GM12873 (cell line): ENCODE data around the gene AP1G2.

ENCODE experiments used
- TF ChIP-seq, protein P1 (sequence below): IDR thresholded peaks from 2 replicates; pipeline ENCODE4 v1.5.1; 2012; ENCODE audit warnings: low read depth, mild to moderate bottlenecking, moderate library complexity, low read length, control low read depth; ENCODE audit not compliant: insufficient read depth; ENCODE audit errors: missing control alignments

The AP1G2 gene

DNA sequence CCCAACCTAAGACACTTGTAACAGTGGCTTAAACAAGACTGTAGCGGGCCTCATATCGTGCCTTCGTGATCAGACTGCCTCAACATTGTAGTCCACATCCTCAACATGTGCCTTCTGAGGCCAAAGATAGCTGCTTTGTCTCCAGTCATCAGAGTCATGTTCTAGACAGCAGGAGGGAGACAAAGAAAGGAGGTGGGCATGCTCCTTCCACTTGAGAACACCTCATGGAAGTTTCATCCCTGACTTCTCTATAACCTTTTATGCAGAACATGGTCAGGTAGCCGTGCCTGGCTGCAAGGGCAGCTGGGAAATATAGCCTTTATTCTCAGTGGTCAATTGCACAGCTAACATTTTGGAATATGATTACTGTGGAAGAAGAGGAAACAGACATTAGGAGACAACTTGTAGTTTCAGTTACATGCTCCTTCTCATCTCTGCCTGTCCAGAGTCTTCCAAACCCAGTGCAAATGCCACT, 43.3 kb upstream of the AP1G2 start:
- TF ChIP-seq, protein P1, sequence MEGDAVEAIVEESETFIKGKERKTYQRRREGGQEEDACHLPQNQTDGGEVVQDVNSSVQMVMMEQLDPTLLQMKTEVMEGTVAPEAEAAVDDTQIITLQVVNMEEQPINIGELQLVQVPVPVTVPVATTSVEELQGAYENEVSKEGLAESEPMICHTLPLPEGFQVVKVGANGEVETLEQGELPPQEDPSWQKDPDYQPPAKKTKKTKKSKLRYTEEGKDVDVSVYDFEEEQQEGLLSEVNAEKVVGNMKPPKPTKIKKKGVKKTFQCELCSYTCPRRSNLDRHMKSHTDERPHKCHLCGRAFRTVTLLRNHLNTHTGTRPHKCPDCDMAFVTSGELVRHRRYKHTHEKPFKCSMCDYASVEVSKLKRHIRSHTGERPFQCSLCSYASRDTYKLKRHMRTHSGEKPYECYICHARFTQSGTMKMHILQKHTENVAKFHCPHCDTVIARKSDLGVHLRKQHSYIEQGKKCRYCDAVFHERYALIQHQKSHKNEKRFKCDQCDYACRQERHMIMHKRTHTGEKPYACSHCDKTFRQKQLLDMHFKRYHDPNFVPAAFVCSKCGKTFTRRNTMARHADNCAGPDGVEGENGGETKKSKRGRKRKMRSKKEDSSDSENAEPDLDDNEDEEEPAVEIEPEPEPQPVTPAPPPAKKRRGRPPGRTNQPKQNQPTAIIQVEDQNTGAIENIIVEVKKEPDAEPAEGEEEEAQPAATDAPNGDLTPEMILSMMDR, result no peak

- TF ChIP-seq, protein P1, result no peak
Observed at GRCh38 chr14:23610090-23610814, 42.7 kb upstream of the AP1G2 start.

DNA sequence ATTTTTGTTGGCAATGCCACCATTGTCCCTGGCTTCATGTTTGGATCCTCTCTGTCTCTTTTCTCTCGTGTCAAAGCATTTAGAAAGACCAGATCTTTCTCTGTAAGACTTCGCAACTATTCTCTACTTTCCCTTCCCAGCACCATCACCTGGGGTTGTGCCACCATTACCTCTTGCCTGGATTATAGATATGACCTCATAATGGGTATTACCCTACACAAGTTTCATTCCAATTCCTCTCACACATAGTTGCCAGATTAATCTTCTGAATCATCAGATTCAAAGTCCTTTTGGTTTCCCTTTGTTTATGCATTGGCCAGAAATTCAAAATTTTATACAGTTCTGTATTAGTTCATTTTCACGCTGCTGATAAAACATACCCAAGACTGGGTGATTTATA, 41.4 kb upstream of the AP1G2 start:
- TF ChIP-seq, protein P1, result no peak

DNA sequence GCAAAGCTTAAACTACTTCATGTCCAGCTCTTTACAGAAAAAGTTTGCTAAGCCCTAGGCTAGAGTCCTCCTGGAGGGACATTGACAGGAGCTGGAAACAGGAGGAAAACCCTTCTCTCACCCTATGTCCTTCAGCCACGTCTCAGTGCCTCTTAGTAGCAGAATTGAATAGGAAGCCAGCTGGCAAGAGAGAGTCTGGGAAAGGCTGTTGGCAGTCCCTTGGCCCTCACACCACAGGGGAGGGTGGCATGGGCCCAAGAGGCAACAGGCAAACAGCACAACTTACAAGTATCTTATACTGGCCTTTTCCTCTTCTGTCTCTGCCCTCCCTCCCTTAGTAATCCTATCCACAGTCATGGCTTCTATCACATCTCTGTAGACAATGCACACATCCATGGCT, 40.9 kb upstream of the AP1G2 start:
- TF ChIP-seq, protein P1, result no peak

DNA sequence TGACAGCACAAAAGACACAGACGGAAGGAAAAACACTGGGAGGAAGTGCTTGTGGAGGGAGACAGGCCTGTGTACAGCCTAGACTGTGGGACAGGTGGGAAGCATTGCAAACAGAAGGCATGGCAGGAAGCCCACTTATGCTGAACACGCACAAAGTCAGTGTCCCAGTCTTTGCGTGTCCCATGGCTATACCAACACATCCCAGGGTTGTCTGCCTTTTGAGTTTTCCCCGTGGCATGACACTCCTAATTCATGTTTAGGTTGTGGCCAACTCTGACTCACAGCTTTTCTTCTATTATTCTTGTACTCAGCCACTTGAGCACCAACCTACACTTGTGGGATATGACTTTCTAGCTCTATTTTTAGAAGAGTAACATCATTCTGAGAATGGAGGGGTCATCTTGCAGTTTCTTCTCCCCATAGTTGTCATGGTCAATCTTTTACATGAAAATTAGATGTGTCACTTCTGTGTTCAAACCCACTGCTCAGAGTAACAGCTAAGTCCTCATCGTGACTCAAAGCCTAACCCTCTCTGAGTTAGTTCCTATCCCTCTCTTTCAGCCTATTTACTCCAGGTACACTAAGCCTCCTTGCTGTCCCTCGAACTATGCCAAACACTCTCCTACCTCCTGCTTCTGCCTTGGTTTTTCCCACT, 38.5 kb upstream of the AP1G2 start:
- TF ChIP-seq, protein P1, result no peak

DNA sequence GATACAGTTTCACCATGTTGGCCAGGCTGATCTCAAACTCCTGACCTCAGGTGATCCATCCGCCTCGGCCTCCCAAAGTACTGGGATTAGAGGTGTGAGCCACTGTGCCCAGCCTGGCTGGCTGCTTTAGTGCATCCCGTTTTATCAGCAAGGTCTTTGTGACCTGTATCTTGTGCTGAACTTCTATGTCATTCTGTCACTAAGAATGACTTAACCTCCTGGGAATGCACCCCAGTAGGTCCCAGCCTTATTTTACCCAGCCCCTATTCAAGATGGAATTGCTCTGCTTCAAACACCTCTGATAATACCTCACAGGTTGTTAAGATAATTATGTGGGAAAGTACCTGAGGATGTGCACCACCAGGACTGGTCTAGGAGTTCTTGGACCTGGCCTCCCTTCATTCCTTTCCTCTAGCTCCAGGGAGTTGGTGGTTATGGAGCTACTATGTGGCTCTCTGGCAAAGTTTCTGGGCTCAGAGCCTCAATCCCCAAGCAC, 37.1 kb upstream of the AP1G2 start:
- TF ChIP-seq, protein P1, result no peak

- TF ChIP-seq, protein P1, result no peak
Observed at GRCh38 chr14:23604148-23604547, 36.6 kb upstream of the AP1G2 start.
